ENCODE results near the gene RIPPLY3. TPM values are rescaled to one million over a fixed set of nuclear protein-coding genes. Genes with fewer than 3 reads are reported as not detected.
A peak's percentile ranks its signal among the peaks of the same experiment; 100 is the strongest.
"Not testable (repeated sequence)": the region's sequence is repeated elsewhere in the genome, so short reads cannot be mapped to it uniquely, and the experiment has no call there.

RIPPLY3 gene
- total RNA-seq, 1 donor from 2014 or later, result not detected

DNA sequence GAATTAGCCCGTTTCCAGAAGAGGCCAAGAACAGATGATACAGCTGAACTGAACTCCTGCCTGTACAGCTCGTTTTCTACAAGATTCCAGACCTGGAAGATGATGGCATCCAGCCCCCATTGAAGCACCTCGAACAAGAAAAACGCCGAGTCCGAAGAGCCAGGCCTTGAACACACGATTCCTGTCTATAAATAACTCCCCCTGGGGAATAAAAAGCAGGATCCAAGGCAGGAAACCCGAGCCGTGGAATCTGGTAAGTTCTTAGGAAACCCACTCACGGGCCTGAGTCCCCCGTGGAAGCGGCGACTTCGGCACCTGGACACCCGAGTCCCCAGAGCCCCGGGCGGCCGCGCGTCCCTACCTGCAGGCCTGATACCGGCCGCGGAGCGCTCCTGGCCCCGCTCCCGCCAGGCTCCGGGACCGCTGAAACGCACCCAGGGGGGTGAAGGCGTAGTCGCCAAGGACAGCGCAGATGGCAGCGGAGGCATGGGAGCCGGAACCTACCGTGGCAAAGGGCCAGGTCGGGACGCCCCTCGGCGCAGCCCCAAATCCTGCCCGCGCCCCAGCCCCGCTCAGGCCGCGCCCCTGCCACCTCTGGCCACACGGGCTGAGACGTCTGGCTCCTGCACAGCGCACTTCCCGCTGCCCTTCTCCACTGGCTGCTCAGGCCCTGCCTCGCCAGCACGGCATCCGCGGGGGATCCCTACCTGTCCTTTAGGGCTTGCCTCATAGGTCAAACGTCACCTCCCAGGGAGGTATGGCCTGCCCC is 26.0 kb upstream of the RIPPLY3 start:
- no peak for DNase-seq (ENCODE audit: low read depth, low spot score)

DNA sequence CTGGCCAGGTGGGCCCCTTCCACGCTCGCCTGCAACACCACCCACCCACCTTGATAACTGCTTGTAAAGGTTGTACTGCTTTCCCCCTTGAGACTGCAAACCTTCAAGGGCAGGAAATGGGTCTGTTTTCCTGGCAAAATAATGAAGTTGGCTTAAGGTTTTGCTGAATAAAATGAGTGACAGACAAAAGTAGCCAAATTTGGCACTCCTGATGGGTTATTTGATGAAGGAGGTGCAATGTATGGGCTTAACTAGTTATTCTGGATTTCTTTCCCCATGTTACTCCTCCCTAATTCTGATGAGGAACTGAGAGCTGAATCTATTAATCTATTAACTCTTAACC is 25.5 kb upstream of the RIPPLY3 start:
- DNase-seq (ENCODE audit: low read depth, low spot score), result no peak

DNA sequence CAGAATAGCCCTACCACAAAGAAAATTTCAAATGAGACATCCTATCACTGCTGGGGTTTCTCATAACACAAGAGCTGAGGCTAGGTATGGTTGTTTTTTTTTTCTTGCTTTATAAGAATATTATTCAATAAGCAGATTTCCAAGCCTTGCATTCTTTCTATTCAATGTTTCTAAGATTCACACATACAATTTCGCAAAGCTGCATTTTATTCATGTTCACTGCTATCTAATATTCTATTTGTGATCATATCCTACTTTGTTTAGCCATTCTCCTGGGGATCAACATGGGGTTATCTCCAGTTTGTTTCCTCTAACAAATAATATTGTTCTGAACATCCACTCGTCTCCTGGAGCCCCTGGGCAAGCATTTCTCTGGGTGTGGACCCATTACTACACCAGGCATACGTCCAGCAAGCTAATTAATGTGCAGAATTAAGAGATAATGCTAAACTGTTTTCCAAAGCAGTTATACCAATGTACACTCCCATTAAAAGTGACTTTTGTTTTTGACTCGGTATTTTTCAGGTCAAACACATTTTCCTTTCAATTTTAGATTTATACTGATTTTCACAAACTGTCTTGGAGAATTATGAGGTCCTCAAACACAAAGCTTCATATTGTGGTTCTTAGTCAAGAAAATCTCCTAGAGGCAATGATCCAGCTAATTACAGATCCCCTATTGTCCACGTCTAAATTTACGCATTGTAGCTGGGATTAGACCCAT is 24.4 kb upstream of the RIPPLY3 start:
- DNase-seq (ENCODE audit: low read depth, low spot score), result no peak

DNA sequence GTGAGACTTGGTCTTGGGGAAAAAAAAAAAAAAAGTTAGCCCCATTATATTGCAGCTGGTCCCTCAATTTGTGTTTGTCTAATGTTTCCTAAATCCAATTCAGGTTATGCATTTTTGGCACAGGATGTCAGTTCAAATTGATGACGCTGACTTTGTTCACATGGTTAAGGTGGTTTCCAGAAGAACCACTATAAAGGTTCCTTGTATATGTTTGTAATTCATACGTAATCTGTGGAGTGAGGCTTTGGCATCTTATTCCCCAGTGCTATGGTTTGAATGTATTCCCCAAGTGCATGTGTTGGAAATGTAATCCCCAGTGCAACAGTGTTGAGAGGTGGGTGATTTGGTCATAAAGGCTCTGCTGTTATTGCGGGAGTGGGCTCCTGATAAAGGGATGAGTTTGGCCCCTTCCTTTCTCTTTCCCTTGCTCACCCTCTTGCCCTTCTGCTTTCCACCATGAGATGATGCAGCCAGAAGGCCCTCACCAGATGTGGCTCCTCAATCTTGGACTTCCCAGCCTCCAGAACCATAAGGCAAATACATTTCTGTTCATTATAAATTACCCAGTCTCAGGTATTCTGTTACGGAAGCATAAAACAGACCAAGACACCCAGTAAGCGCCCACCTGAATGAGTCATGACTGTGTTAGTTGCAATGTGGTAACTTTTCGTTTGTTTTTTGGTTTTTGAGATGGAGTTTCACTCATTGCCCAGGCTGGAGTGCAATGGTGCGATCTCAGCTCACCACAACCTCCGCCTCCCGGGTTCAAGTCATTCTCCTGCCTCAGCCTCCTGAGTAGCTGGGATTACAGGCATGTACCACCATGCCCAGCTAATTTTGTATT is 20.5 kb upstream of the RIPPLY3 start:
- DNase-seq (ENCODE audit: low read depth, low spot score), result no peak

DNA sequence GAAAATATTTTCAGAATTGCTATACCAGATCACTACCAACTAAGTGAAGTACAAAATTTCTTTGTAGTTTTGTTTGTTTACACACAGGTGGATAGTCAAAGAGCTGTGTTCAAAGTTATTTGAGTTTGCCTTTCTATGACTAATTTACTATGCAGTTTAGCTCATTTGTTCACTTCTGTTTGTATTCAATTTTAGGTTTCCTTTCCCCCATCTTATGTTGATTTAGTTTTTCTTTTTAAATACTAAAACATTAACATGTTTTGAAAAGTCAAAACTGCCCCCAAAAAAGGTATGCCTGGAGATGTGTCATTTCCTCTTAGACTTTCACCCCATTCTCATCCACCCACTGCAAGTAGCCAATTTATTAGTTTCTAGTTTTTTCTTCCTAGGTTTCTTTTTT is 18.7 kb upstream of the RIPPLY3 start:
- no peak for DNase-seq (ENCODE audit: low read depth, low spot score)

DNA sequence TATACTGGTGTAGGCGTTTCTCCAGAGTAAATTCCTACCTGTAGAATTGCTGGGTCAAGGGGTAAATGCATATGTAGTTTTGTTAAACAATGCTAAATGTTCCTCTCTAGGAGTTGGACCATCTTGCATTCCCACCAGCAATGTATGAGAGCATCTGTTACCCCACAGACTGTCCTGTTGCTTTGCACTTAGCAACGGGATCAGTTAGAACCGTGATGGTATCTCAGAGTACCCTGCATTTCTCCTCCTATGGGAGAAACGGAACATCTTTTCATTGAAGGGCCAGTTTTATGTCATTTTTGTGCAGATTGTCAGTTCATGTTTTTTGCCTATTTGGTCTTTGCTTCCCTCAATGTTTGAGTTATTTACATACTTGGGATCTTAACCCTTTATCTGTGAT is 18.0 kb upstream of the RIPPLY3 start:
- DNase-seq (ENCODE audit: low read depth, low spot score), result no peak

DNA sequence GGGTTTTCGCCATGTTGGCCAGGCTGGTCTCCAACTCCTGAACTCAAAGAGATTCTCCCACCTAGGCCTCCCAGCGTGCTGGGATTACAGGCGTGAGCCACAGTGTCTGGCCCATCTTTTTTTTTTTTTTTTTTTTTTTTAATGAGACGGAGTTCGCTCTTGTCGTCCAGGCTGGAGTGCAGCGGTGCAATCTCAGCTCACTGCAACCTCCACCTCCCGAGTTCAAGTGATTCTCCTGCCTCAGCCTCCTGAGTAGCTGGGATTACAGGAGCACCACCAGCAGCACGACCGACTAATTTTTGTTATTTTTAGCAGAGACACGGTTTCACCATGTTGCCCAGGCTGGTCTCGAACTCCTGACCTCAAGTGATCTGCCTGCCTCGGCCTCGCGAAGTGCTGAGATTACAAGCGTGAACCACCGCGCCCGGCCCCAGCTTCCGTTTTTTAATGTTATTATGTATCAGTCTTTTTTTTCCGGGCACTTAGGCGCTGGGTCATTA is 17.3 kb upstream of the RIPPLY3 start:
- DNase-seq (ENCODE audit: low read depth, low spot score), result not testable (repeated sequence)

DNA sequence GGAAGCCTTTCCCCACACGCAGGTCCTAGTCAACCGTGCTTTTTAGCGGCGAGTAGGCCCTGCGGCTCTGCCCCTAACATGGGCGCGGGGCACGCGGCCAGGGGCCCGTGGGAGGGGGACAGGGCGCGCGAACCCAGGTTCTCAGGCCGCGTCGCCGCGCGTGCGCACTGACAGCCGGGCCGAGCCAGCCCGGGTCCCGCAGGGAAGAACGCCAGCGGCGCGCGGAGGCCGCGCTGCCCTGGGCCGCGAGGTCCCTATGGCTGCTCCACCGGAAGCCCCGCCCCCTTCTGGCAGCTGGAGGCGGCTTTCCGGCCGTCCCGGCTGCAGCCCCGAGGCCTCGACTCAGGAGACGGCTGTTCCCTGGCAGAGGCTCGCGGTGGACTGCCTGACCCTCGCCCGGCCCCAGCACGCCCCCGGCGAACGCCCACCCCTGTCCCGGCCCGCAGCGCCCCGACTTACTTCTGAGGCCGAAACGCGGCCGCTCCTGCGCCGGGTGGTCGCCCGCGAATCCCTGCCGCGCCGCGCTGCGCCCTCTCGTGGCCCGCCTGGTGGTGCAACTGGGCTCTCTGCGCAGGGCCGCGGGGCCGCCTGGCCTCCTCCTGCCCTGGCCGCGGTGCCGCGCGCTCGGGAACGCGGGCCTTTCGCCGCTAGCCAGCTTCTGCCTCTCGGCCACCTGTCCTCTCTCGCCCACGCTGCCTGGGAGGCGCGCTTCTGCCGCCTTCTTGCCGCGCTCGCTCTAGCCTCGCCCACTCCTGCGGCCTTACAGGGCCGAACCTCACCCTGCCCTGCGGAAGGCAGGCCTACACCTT is 16.6 kb upstream of the RIPPLY3 start:
- peak; percentile 65 for DNase-seq (ENCODE audit: low read depth, low spot score)

DNA sequence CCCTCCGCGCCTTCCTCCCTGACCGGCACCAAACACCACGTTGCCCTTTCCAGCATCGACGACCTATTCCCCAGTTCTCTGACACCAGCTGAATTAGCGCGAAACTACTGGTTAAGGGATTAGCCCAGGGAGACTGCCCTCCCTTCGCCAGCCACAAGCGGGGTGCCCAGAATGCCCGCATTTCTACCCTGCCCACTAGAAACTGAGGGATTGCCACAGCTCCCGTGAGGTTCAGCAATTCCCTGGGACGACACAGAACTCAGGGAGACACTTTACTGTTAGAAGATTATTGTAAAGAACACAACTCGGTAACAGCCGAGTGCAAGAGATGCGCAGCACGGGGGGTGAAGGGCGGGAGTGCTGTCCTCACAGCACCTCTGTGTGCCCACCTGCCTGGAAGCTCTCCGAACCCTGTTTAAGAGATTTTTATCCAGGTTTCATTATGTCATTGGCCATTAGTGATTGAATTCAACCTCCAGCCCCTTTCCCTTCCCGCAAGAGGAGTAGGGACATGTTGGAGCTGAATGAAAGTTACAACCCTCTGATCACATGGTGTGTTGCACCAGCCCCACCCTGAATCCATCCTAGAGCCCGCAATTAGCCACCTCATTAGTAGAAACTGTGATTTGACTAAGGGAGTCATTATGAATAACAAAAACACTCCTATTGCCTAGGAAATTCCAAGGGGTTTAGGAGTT is 15.8 kb upstream of the RIPPLY3 start:
- no peak for DNase-seq (ENCODE audit: low read depth, low spot score)

DNA sequence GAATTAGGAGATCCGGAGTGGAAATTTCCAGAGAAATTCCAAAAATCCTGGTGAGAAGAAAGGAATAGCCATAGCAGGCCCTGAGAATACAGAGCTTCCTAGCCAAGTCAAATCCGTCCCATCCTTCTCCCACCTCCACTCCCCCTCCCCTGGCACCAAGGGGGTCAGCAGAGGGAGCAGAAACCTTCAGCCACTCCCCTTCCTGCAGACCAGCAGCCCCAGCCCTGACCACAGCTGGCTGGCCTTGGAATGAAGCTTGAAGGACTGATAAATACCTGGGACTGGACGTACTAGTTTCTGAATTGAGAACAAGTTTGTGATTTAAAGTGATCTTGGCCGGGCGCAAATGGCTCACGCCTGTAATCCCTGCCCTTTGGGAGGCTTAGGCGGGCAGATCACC is 13.8 kb upstream of the RIPPLY3 start:
- DNase-seq (ENCODE audit: low read depth, low spot score), result no peak

DNA sequence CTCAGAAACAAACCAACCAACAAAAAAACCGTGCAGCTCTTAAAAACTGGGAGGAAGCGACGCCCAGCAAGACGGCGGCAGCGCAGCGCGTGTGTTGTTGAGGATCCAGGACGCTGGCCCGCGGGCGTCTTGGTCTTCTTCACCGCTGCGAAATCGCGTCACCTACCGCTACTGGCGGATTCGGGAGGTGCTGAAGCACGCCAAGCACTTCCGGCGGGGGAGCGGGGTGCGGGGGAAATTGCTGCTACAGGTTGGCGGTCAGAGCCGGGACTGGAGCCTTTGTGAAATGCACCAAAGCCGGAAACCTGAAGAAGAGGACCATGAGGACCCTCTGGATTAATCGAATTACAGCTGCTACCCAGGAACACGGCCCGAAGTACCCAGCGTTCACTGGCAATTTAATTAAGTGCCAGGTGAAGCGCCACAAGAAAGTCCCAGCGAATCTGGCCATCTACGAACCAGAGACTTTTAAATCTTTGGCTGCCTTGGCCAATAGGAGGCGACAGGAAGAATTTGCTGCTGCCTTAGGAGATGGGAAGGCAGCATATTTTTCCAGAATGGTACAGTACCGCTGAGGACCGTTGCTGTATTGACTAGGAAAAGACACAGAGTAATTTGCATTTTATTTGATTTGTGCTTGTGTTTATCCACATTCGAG is 11.9 kb upstream of the RIPPLY3 start:
- DNase-seq (ENCODE audit: low read depth, low spot score), result no peak

DNA sequence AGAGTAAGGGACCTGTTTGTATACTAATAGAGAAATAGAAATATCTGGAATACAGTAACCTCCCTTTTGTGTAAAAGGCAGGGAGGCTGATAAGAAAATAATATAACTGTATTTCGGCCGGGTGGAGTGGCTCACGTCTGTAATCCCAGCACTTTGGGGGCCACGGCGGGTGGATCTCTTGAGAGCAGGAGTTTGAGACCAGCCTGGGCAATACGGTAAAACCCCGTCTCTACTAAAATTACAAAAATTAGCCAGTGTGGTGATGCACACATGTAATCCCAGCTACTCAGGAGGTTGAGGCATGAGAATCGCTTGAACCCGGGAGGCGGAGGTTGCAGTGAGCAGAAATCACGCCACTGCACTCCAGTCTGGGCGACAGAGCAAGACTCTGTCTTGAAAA is 11.2 kb upstream of the RIPPLY3 start:
- not testable (repeated sequence) for DNase-seq (ENCODE audit: low read depth, low spot score)

DNA sequence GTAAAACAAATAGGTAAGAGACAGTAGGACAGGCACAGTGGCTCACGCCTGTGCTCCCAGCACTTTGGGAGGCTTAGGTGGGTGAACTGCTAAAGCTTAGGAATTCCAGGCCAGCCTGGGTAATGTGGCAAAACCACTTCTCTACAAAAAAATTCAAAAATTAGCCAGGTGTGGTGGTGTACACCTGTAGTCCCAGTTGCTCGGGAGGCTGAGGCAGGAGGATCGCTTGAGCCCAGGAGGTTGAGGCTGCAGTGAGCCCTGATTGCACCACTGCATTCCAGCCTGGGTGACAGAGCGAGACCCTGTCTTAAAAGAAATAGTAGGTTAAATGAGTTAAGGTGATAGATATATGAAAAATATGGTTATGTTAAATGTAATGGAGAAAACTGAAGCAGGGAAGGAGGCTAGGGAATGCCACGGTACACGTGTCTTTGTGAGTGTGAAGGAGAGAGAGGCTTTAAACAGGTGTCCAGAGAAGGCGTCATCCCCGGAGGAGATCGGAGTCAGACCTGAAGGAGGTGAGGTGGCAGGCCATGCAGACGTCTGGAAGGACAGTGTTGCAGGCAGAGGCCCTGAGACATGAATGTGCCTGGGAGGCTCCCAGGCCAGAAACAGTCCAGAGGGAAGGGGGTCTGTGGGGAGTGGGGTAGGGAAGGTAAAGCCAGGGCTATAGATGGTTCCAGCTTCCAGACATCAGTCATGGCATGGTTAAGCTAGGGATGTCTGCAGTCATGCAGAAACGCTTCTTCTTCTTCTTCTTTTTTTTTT is 7.2 kb upstream of the RIPPLY3 start:
- no peak for DNase-seq (ENCODE audit: low read depth, low spot score)

DNA sequence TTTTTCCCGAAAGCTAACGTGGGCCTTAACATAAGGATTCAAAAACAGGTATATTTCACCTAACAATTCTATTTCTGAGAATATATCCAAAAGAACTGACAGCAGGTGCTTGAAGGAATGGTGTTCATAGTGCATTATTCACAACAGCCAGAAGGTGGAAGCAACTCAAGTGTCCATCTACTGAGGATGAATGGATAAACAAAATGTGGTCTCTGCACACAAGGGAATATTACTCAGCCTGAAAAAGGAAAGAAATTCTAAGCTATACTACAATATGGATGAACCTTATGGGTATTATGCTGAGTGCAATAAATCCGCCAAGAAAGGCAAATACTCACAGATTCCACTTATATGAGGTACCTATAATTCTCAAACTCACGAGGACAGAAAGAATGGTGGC is 6.1 kb upstream of the RIPPLY3 start:
- no peak for DNase-seq (ENCODE audit: low read depth, low spot score)

DNA sequence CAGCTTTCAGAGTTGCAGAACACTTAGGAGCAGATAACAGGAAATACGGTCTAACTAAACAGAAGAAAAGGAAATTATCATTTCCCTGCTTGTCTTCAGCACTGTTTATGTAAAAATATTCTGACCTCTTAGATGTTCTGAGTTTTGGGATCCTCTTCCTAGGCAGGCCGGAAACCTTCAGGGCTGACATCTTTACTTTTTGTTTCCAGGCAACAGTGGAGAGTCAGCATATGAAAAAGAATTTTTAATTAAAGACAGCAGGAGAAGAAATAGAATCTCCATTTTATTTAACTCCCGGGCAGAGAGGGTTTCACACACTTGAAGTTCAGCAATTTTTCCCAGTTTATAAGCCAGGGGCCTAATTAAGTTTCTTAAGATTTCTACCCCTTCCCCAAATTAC is 5.1 kb upstream of the RIPPLY3 start:
- no peak for DNase-seq (ENCODE audit: low read depth, low spot score)

DNA sequence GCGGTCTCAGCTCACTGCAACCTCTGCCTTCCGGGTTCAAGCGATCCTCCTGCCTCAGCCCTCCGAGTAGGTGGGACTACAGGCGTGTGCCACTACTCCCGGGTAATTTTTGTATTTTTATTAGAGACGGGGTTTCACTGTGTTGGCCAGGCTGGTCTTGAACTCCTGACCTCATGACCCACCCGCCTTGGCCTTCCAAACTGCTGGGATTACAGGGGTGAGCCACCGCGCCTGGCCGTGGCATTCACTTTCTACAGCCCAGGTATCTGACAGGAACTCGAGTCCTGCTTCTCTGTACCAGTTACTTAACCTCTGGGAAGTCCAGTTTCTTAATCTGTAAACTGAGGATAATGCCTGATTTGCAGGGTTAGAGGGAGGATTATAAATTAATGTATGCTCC is 3.7 kb upstream of the RIPPLY3 start:
- not testable (repeated sequence) for DNase-seq (ENCODE audit: low read depth, low spot score)

DNA sequence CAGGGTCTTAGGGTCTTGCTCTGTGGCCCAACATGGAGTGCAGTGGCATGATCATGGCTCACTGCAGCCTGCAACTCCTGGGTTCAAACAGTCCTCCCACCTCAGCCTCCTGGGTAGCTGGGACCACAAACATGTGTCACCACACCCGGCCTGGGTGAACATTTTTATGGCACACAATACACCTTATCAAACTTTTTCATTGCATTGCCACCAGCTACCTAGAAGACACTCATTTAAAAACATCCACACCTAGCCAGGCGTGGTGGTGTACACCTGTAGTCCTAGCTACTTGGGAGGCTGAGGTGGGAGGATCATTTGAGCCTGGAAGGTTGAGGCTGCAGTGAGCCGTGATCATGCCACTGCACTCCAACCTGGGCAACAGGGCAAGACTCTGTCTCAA is 2.6 kb upstream of the RIPPLY3 start:
- DNase-seq (ENCODE audit: low read depth, low spot score), result not testable (repeated sequence)

DNA sequence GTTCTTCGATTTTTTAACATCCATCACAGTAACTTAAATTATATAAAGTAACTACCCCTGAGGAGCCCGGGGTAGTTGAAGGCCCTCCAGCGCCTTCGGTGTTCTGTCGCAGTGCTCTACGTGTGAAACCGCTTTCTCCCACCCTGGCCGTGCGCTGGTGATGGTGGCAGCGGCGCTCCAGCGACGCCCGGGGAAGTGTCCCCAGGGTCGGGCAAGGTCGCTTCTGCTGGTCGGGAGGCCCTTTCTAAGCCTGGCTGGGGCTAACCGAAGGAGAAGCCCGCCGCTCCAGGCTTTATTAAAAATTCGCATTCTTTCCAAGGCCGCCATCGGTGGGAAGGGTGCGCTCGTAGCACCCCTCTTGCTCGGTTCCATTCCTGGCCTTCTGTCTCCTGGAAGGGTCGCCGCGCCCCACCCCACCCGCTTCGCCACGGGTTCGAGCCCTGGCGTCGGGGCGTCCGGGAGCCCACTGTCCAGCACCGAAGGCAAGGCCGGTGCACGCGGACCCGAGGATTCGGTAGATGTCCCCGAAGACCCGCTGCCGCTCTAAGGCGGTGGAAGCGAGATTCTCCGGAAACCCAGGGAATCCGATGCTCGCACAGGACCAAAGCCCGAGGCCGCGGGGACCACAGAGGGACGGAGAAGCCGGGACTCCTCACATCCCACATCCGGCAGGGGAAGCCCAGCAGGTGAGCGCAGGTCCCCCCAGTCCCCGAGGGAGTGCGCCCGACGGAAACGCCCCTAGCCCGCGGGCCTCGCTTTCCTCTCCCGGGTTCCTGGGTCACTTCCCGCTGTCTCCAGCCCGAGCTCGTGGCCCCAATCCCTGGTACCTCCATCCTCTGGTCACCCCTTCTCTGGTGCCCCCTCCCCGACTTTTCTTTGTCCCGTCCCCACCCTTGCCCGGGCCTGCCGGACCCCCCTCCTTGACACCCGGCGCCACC is 685 bp upstream of the RIPPLY3 start:
- DNase-seq (ENCODE audit: low read depth, low spot score), result no peak

Data from pulmonary artery endothelial cell (primary cell).